Activated T-cell treated with anti-CD3 and anti-CD28 coated beads, Interleukin-2, amount 50 U/mL, for 4 hours (primary cell): ENCODE results near the gene IGFBPL1. TPM values are rescaled to one million over a fixed set of nuclear protein-coding genes. Genes with fewer than 3 reads are reported as not detected.
"Not testable (repeated sequence)": the region's sequence is repeated elsewhere in the genome, so short reads cannot be mapped to it uniquely, and the experiment has no call there.

Experiments
- ATAC-seq, 2 donors: fragments of 200-7000 bp; cut with Tn5 transposase; one replicate each; pipeline ENCODE4 v1.10.0; 2021
- DNase-seq: peaks from one replicate; pipeline ENCODE4 v3.0.0-alpha.2; 2020
- H3K27me3 Mint-ChIP-seq: one replicate; pipeline ENCODE4 v1.8.0; 2021; ENCODE audit warnings: low read depth, mixed read lengths
- H3K36me3 Mint-ChIP-seq: one replicate; pipeline ENCODE4 v1.8.0; 2022; ENCODE audit warnings: mixed read lengths; ENCODE audit not compliant: insufficient read depth
- H3K4me1 Mint-ChIP-seq: one replicate; pipeline ENCODE4 v1.8.0; 2021; ENCODE audit warnings: low read depth, mixed read lengths
- H3K4me3 Mint-ChIP-seq: one replicate; pipeline ENCODE4 v1.8.0; 2021; ENCODE audit warnings: mild to moderate bottlenecking, moderate library complexity, mixed read lengths
- H3K9me3 Mint-ChIP-seq: one replicate; pipeline ENCODE4 v1.8.0; 2021; ENCODE audit warnings: mixed read lengths
- total RNA-seq, 3 donors: library from RNA; stranded (reverse); gene quantifications; one replicate each; pipeline ENCODE4 v1.2.1, GENCODE V29; 2021

IGFBPL1 gene
- total RNA-seq, 3 donors from 2014 or later = 0.24 TPM; not detected in 2

DNA sequence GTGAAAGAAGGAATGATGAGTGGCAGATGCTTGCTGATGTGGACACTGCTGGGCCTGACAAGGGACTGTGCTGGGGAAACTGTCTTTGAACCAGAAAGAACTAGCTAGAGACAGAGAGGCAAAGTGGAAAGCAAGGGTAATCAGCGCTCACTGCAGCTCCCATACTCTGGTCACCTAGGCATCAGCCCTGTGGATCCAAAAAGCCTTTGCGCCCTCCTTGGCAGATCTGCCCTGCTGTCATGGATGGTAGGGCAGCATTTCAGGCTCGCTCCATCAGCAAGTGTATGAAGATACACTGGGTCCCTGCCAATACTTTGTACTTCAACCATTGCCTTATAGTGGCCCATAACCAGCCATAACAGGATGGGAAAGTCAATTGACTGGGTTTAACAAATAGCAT, 38.4 kb downstream of the IGFBPL1 start:
- ATAC-seq (no peak), DNase-seq (no peak)
- no peaks in the 10 kb centered on the region for H3K9me3 Mint-ChIP-seq
- H3K4me3 Mint-ChIP-seq = no peak overlapping the region
- H3K4me1 Mint-ChIP-seq = no peaks in the 10 kb centered on the region
- H3K36me3 Mint-ChIP-seq = no peaks in the 10 kb centered on the region
- H3K27me3 Mint-ChIP-seq = no peaks in the 10 kb centered on the region

DNA sequence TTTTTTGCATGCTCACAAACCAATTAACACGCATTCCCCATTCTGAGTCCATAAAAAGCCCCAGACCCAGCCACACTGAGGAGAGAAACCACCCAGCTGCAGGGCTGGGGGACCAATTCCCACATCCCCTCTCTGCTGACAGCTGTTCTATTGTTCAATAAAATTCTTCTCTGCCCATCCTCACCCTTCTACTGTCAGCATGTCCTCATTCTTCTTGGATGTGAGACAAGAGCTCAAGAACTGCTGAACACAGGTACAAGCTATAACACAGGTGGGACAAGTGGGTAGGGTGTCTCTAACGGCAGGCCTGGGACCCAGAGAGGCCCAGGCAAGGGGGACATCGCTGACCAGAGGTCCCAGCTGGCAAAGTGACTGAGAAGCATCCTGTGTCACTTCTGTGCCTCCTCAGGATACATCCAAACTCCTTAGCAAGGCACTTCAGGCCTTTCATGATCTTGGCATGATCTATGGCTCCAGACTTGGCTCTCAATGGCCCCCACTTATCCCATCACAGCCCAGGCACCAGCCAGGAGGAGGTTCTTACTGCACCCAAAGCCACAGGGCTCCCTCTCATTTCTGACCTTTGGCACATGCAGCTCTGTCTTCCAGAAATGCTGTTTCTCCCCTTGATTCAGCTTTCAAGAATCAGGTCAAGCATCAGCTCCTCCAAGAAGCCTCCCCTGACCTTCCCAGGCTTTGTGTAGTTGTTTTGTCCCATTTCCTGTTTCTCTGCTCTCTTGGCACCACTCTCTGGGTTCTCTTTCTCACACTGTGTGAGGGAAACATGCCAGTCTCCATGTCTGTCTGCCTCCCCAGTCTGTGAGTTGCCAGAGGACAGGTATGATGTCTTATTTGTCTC, 39.0 kb downstream of the IGFBPL1 start:
- DNase-seq (no peak), ATAC-seq (no peak)
- H3K9me3 Mint-ChIP-seq = no peaks in the 10 kb centered on the region
- H3K27me3 Mint-ChIP-seq = no peaks in the 10 kb centered on the region
- H3K4me3 Mint-ChIP-seq = no peak overlapping the region
- H3K4me1 Mint-ChIP-seq = no peaks in the 10 kb centered on the region
- no peaks in the 10 kb centered on the region for H3K36me3 Mint-ChIP-seq

DNA sequence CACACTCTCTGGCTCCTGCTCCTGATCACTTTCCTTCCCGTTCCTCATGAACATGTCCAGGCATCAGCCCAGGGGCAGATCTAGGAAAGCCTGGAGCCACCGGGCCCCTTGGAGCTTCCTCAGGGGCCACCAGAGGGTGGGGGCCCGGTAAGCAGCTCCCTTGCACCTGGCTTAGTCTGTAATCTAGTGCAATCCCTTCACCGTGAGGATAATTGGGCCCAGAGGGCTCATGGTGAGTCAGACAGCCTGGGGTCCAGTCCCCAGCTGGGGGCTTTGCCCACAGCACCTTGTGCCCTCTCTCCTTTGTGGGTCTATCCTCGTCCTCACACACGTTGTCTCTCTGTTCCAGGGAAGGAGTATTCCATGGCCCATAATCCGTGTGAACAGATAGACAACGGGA, 42.1 kb downstream of the IGFBPL1 start:
- ATAC-seq (no peak), DNase-seq (no peak)
- Mint-ChIP-seq H3K9me3 (no peaks in the 10 kb centered on the region), H3K4me3 (no peak overlapping the region), H3K27me3 (peaks cover 2% of the 10 kb centered on the region), H3K36me3 (no peaks in the 10 kb centered on the region), H3K4me1 (no peaks in the 10 kb centered on the region)

DNA sequence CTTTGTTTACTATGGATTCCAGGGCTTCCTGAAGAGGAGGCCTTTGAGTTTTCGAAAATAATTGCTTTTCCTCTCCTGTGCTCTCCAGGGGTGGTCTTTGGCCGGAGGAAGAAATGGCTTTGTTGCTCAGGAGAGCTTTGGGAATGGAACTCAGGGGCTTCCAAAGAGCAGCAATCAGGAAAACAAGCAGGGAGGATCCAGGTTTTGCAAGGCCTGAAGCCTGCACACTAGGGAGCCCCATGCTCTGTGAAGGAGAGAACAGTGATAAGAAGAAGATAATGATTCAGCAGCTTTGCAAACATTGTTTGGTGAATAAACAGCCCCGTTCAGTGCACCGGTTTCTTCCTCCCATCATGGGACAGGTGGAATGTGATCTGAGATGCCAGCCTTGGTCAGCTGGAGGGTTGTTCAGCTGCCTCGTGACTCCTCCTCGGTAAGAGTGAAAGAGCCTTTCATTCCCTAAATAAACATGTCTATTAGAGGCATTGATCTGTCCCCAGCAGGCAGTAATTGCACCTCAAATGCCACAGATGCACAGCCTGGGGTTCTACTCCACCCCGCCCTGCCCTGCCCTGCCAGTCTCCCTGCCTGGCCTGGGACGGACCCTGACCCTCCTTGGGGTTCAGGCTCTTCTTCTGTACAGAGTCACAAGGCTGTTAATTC, 43.3 kb downstream of the IGFBPL1 start:
- H3K4me3 Mint-ChIP-seq = no peak overlapping the region

DNA sequence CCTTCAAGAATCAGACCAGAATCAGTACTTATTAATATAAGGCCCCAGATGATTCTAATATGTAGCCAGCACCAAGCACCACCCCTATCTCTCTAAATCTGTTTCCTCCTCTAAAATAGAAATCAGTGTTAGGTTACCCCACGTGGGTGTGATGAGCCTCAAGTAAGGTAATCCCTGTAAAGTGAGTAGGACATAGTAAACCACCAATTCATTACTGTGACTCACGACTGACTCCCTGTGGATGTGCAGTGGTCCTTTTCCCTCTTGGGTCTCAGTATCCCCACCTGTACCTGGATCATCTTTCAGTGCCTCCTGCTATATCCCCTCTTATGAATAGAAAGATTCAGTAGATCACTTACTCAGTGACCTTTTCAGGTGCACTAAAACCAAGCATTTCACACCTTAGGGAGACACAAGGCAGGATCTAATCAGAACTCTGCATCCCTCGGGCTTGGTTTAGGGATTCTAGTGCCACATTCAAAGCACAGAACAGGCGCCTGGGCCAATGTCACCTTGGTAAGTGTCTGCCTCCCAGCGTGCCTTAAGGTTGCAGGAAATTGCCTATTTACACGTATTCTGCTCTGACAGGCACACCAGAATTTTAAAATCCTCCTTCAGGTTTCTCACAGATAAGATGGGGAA, 43.9 kb downstream of the IGFBPL1 start:
- H3K4me1 Mint-ChIP-seq = no peaks in the 10 kb centered on the region
- no peaks in the 10 kb centered on the region for H3K9me3 Mint-ChIP-seq
- no peaks in the 10 kb centered on the region for H3K36me3 Mint-ChIP-seq
- DNase-seq (no peak), ATAC-seq (no peak)
- H3K4me3 Mint-ChIP-seq = no peak overlapping the region
- H3K27me3 Mint-ChIP-seq = peaks cover 2% of the 10 kb centered on the region

More for the DNA sequence above, 43.3 kb downstream of the IGFBPL1 start:
- DNase-seq (no peak), ATAC-seq (no peak)
- peaks cover 2% of the 10 kb centered on the region for H3K27me3 Mint-ChIP-seq
- H3K4me1 Mint-ChIP-seq = no peaks in the 10 kb centered on the region
- H3K36me3 Mint-ChIP-seq = no peaks in the 10 kb centered on the region
- H3K9me3 Mint-ChIP-seq = no peaks in the 10 kb centered on the region

DNA sequence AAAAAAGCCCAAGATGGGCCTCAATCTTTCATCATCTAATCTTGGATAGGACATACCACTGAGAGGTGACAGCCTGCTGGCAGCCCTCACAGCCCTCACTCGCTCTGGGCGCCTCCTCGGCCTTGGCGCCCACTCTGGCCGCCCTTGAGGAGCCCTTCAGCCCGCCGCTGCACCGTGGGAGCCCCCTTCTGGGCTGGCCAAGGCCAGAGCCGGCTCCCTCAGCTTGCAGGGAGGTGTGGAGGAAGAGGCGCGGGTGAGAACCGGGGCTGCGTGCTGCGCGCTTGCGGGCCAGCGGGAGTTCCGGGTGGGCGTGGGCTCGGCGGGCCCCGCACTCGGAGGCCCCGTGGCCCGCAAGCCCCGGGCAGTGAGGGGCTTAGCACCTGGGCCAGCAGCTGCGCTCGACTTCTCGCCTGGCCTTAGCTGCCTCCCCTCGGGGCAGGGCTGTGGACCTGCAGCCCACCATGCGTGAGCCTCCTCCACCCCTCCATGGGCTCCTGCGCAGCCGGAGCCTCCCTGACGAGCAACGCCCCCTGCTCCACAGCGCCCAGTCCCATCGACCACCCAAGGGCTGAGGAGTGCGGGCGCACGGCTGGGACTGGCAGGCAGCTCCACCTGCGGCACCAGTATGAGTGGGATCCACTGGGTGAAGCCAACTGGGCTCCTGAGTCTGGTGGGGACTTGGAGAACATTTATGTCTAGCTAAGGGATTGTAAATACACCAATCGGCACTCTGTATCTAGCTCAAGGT, 46.7 kb downstream of the IGFBPL1 start:
- not testable (repeated sequence) for H3K27me3 Mint-ChIP-seq, H3K9me3 Mint-ChIP-seq, H3K36me3 Mint-ChIP-seq, ATAC-seq, DNase-seq, H3K4me3 Mint-ChIP-seq, H3K4me1 Mint-ChIP-seq

DNA sequence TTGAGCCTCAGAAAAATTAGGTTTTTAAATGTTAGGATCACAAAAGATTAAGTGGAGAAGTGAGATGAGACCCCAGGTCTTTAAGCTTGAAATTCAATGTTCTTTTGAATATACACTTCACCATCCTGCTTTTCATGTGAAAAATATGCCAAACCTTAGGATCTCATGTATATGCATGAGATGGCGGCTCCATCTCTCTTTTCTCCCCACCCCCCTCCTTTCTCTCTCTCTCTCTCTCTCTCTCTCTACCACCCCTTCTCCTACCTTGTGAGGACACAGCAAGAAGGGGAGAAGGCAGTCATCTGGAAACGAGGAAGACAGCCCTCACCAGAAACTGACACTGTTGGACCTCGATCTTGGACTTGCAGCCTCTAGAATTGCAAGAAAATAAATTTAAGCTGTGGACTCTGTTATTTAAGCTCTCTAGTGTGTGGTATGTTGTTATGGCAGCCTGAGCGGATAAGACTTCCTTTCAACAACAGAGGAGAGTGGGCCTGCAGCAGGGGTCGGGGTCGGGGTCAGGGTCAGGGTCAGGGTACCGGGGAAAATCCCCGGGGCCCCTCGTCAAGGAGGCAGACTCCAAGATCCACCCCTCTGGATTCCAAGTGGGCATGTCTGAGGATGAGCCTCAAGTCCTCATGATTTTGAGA, 48.1 kb downstream of the IGFBPL1 start:
- H3K9me3 Mint-ChIP-seq = no peaks in the 10 kb centered on the region
- DNase-seq (no peak), ATAC-seq (no peak)
- H3K4me1 Mint-ChIP-seq = no peaks in the 10 kb centered on the region
- no peaks in the 10 kb centered on the region for H3K36me3 Mint-ChIP-seq
- H3K27me3 Mint-ChIP-seq = peaks cover 6% of the 10 kb centered on the region
- no peak overlapping the region for H3K4me3 Mint-ChIP-seq

DNA sequence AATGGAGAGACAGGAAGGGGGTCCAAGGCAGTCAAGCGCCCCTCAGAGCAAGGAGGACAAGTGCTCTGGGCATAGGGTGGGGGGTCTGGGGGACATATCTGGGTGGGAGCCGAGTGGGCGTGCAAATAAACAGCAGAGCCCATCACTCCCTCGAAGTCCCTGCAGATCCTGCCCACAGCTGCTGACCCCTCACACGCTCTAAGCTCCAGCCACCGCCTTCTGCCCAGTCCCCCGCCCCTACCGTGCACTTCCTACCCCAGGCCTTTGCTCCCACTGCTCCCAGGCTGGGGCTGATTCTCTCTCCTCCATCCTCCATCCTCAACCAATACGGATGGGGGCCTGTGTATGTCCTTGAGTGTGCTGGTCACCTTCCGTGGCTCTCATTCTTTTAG, 48.7 kb downstream of the IGFBPL1 start:
- Mint-ChIP-seq H3K4me1 (no peaks in the 10 kb centered on the region), H3K4me3 (no peak overlapping the region), H3K9me3 (no peaks in the 10 kb centered on the region), H3K27me3 (peaks cover 9% of the 10 kb centered on the region), H3K36me3 (no peaks in the 10 kb centered on the region)
- ATAC-seq (no peak), DNase-seq (no peak)

DNA sequence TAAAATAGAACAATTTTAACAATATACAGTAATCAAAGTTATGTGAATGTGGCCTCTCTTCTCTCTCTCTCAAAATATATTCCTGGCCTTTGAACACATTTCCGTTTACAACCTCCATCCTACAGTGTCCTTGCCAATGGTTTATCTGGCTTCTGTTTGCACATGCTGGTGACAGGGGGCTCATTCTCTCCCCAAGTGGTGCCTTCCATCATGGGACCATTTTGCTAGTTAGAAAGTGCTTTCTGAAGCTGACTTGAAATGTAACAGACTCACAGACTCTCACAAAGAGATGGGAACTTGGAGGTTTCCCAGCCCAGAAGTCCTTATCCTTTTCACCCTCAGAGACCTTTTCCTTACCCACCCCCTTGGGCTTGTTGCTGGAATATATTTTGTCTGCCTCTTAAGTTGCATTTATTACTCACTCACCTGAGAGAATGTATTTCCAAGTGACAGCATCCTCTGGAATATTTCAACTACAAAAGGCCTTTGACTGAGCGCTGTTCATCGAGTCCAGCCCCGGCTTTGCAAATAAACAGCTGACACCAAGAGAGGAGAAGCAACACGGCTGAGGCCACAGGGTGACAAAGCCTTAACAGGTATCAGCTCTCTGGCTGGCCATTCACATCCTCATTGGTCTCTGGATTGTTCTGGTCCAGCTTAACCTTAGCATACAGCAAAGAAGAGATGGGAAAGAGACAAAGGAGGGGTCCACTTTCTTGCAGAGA, 49.2 kb downstream of the IGFBPL1 start:
- Mint-ChIP-seq H3K36me3 (no peaks in the 10 kb centered on the region), H3K4me1 (no peaks in the 10 kb centered on the region), H3K27me3 (peaks cover 9% of the 10 kb centered on the region), H3K9me3 (no peaks in the 10 kb centered on the region), H3K4me3 (no peak overlapping the region)
- ATAC-seq = no peak
- DNase-seq = no peak

DNA sequence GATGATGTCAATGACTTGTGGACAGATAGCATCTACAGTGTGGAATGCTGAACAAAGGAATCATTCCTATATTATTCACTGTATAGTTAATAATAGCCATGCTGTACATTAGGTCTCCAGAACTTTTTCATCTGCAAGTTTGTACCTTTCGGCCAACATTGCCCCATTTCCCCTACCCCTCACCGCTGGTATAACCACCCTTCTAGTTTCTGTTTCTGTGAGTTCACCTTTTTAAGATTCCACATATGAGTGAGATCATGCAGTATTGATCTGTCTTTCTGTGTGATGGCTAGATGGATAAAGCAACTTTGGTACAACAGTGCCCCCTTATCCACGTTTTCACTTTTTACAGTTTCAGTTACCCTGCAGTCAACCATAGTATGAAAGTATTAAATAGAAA, 50.6 kb downstream of the IGFBPL1 start:
- Mint-ChIP-seq H3K27me3 (peaks cover 9% of the 10 kb centered on the region), H3K4me1 (no peaks in the 10 kb centered on the region), H3K9me3 (no peaks in the 10 kb centered on the region), H3K4me3 (no peak overlapping the region), H3K36me3 (no peaks in the 10 kb centered on the region)
- no peak for ATAC-seq
- DNase-seq = no peak

DNA sequence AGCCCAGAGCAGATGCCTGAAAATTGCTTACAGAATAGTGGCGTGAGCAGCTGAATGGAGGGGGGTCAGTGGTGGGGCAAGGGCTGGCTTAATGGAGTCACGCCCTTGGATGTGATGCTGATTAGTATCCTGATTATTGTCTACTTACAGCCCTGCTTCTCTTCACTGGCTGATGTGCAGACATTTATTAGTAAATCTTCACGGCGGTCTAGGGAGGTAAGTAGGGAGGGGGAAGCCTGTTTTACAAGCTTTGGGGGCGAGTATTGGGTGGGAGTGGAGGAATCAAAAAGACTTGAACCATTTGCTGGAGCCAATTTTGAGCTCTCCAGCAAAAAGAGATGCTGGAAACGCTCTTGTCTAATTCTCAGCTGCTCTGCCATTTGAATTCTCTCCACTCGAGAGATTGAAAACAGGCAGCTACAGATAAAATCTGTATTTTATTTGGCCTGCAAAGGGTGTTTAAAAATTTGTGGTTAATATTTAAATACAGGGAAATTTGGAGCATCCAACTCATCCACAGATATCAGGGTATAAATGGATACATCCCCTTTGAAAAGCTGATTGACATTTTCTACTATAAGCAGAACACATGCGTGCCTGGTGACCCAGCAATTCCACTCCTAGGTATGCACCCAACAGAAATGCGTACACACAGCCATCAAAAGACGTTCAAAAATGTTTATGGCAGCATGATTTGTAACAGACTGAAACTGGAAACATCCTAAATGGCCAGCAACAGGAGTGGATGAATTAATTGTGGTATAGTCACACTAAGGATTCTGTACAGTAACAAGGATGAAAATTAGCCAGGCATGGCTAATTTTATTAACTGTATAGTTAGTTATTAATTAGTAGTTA, 51.3 kb downstream of the IGFBPL1 start:
- Mint-ChIP-seq H3K9me3 (no peaks in the 10 kb centered on the region), H3K4me1 (no peaks in the 10 kb centered on the region), H3K4me3 (no peak overlapping the region), H3K36me3 (no peaks in the 10 kb centered on the region), H3K27me3 (peaks cover 8% of the 10 kb centered on the region)
- ATAC-seq = no peak
- DNase-seq = no peak

DNA sequence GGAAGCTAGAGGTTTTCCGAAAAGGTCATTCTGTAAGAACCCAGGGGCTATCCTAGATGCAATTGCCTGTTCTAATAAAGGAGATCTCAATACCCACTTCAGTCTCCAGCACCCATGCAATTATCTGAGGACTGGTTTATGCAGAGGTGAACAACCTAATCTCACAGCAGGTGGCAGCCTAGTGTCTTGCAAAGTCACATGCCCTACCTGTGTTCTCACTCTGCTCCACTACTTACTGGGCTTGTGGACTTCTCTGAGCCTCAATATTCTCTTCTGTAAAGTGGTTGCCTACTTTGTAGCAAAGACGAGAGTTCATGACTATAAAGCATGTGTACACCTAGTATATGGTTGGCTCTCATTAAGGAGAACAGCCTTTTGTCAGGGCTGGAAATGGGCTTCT, 52.8 kb downstream of the IGFBPL1 start:
- H3K4me1 Mint-ChIP-seq = no peaks in the 10 kb centered on the region
- ATAC-seq = no peak

DNA sequence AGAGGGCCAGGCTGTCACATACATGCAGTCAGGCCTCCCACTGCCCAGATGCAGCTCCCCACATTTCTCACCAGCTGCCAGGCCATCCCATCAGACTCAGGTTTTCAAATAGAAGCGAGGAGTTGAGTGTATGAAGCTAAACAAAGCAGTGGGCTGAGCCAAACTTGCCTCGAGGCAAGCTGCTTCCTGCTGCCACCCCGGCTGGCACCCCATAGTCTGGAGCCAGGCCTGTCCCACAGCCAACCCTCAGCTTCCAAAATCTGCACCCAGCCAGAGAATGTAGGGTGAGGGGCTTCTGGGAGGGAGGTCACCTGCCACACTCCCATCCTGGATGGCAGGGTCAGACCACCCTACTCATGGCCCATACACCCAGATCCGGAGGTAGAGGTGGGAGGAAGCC, 54.1 kb downstream of the IGFBPL1 start:
- Mint-ChIP-seq H3K27me3 (peaks cover 7% of the 10 kb centered on the region), H3K36me3 (no peaks in the 10 kb centered on the region), H3K4me1 (no peaks in the 10 kb centered on the region), H3K4me3 (no peak overlapping the region), H3K9me3 (no peaks in the 10 kb centered on the region)
- no peak for DNase-seq
- no peak for ATAC-seq

More for the DNA sequence above, 52.8 kb downstream of the IGFBPL1 start:
- H3K36me3 Mint-ChIP-seq = no peaks in the 10 kb centered on the region
- no peak overlapping the region for H3K4me3 Mint-ChIP-seq
- H3K9me3 Mint-ChIP-seq = no peaks in the 10 kb centered on the region
- peaks cover 7% of the 10 kb centered on the region for H3K27me3 Mint-ChIP-seq
- DNase-seq = no peak
